SK-N-SH (cell line): ENCODE data around the gene PDIA6. TPM values are rescaled to one million over a fixed set of nuclear protein-coding genes. Genes with fewer than 3 reads are reported as not detected.

Experiments used
- CTCF ChIA-PET: fragments of 300-600, 350-600 bp; formaldehyde crosslinking; extraction: SDS; loops from one replicate; lab custom pipeline; 2021; lab: Yijun Ruan, JAX
- POLR2A ChIA-PET: fragments of 350-600 bp; sonication (Branson Sonifier 250); formaldehyde crosslinking; extraction: SDS; loops from one replicate; lab custom pipeline; 2020; ENCODE audit warnings: antibody characterized with exemption, inconsistent platforms; lab: Yijun Ruan, JAX
- DNase-seq: peaks from one replicate; pipeline ENCODE4 v3.0.0; 2012
- H2AFZ ChIP-seq: fragments of 200-600 bp; sonication (generic); 2 replicates; pipeline ENCODE4 v1.8.1; 2016; ENCODE audit warnings: antibody characterized with exemption, mild to moderate bottlenecking, low read depth
- H3F3A ChIP-seq: fragments of 200-600 bp; sonication (generic); replicated peaks from 2 replicates; pipeline ENCODE3; 2016; ENCODE audit warnings: antibody characterized with exemption, mild to moderate bottlenecking; ENCODE audit not compliant: insufficient read depth
- H3K27ac ChIP-seq, 2 experiments: fragments of 200-500 bp in 1 of 2; fragments of 200-600 bp in 1 of 2; sonication (Bioruptor generic) in 1 of 2; sonication (generic), shearing (Covaris generic) in 1 of 2; 2 replicates each; pipeline versions ENCODE4 v1.5.1 to v1.6.1; 2014 to 2016; ENCODE audit warnings: low read depth in 2 of 2, inconsistent platforms in 1 of 2, low read length in 1 of 2, mild to moderate bottlenecking in 1 of 2, mixed read lengths in 1 of 2
- H3K27me3 ChIP-seq: fragments of 200-600 bp; sonication (generic), shearing (Covaris generic); 2 replicates; pipeline ENCODE4 v1.6.1; 2016; ENCODE audit warnings: mixed run types; ENCODE audit not compliant: insufficient read depth
- H3K36me3 ChIP-seq, 2 experiments: fragments of 200-500 bp in 1 of 2; fragments of 200-600 bp in 1 of 2; sonication (Bioruptor generic) in 1 of 2; sonication (generic) in 1 of 2; replicated peaks in 1 of 2; 2 replicates each; pipeline versions ENCODE3 to v1.5.1; 2014 to 2016; ENCODE audit warnings: low read length in 1 of 2, mild to moderate bottlenecking in 1 of 2; ENCODE audit not compliant: insufficient read depth in 2 of 2, control insufficient read depth in 1 of 2
- H3K4me1 ChIP-seq, 2 experiments: fragments of 200-500 bp in 1 of 2; fragments of 200-600 bp in 1 of 2; sonication (Bioruptor generic) in 1 of 2; sonication (generic), shearing (Covaris generic) in 1 of 2; 2 replicates each; pipeline versions ENCODE4 v1.5.1 to v1.6.1; 2014 to 2016; ENCODE audit warnings: low read depth in 1 of 2, low read length in 1 of 2, mixed run types in 1 of 2; ENCODE audit not compliant: insufficient read depth in 2 of 2, control insufficient read depth in 1 of 2
- H3K4me2 ChIP-seq: fragments of 200-600 bp; sonication (generic), shearing (Covaris generic); 2 replicates; pipeline ENCODE4 v1.6.1; 2017; ENCODE audit warnings: mixed run types
- H3K4me3 ChIP-seq, 2 experiments: fragments of 200-500 bp in 1 of 2; fragments of 200-600 bp in 1 of 2; sonication (Bioruptor generic) in 1 of 2; sonication (generic), shearing (Covaris generic) in 1 of 2; 2 replicates each; pipeline versions ENCODE4 v1.5.1 to v1.8.1; 2014 to 2016; ENCODE audit warnings: low read depth in 2 of 2, inconsistent platforms in 1 of 2, low read length in 1 of 2, mild to moderate bottlenecking in 1 of 2, mixed read lengths in 1 of 2, moderate library complexity in 1 of 2
- H3K79me2 ChIP-seq: fragments of 200-600 bp; sonication (generic); 2 replicates; pipeline ENCODE4 v1.8.1; 2017; ENCODE audit warnings: mild to moderate bottlenecking; ENCODE audit not compliant: insufficient read depth
- H3K9ac ChIP-seq: fragments of 200-600 bp; sonication (generic); 2 replicates; pipeline ENCODE4 v1.6.1; 2017; ENCODE audit warnings: mixed run types
- H3K9me2 ChIP-seq: fragments of 200-600 bp; sonication (generic); 2 replicates; pipeline ENCODE4 v1.6.1; 2017; ENCODE audit warnings: mixed run types
- H3K9me3 ChIP-seq: fragments of 200-600 bp; sonication (generic); 2 replicates; pipeline ENCODE4 v1.6.1; 2017; ENCODE audit warnings: mixed run types, mild to moderate bottlenecking, moderate library complexity
- H4K20me1 ChIP-seq: fragments of 200-600 bp; sonication (generic); 2 replicates; pipeline ENCODE4 v1.6.1; 2017; ENCODE audit warnings: mild to moderate bottlenecking, mixed run types; ENCODE audit not compliant: insufficient read depth
- CHD2 ChIP-seq: fragments of 150-350 bp; IDR thresholded peaks from 2 replicates; pipeline ENCODE4 v1.6.1; 2018; ENCODE audit warnings: low read length; ENCODE audit not compliant: partially characterized antibody
- EP300 ChIP-seq, 2 experiments: IDR thresholded peaks; 2 replicates each; pipeline versions ENCODE4 v1.4.0 to v1.6.1; 2012; ENCODE audit warnings: borderline replicate concordance in 1 of 2, low read depth in 1 of 2, low read length in 1 of 2
- EZH2phosphoT487 ChIP-seq: fragments of 200-600 bp; sonication (generic); IDR thresholded peaks from 2 replicates; pipeline ENCODE4 v1.6.1; 2017; ENCODE audit warnings: low read depth, mixed run types, mild to moderate bottlenecking, antibody characterized with exemption, moderate library complexity, borderline replicate concordance
- FOSL2 ChIP-seq: IDR thresholded peaks from 2 replicates; pipeline ENCODE4 v1.4.0; 2012; ENCODE audit warnings: low read depth, mild to moderate bottlenecking, moderate library complexity, borderline replicate concordance
- FOXM1 ChIP-seq: IDR thresholded peaks from 2 replicates; pipeline ENCODE4 v1.4.0; 2012; ENCODE audit warnings: low read depth, mild to moderate bottlenecking
- MEF2A ChIP-seq: IDR thresholded peaks from 2 replicates; pipeline ENCODE4 v1.4.0; 2012; ENCODE audit warnings: low read depth, borderline replicate concordance
- NFIC ChIP-seq: IDR thresholded peaks from 2 replicates; pipeline ENCODE4 v1.4.0; 2012; ENCODE audit warnings: borderline replicate concordance
- POLR2AphosphoS5 ChIP-seq: IDR thresholded peaks from 2 replicates; pipeline ENCODE4 v1.6.1; 2012; ENCODE audit warnings: low read depth, low read length
- RAD21 ChIP-seq: IDR thresholded peaks from 2 replicates; pipeline ENCODE4 v1.6.1; 2012; ENCODE audit warnings: mild to moderate bottlenecking, low read length
- RXRA ChIP-seq: IDR thresholded peaks from 2 replicates; pipeline ENCODE4 v1.4.0; 2012; ENCODE audit warnings: low read depth, mild to moderate bottlenecking, borderline replicate concordance
- TAF1 ChIP-seq: IDR thresholded peaks from 2 replicates; pipeline ENCODE4 v1.6.1; 2012; ENCODE audit warnings: low read depth, mild to moderate bottlenecking, low read length, moderate library complexity, borderline replicate concordance
- TEAD4 ChIP-seq: IDR thresholded peaks from 2 replicates; pipeline ENCODE4 v1.4.0; 2012; ENCODE audit warnings: mild to moderate bottlenecking, borderline replicate concordance; ENCODE audit not compliant: insufficient read depth
- WGBS: methylation state at CpG from one replicate; pipeline ENCODE4 v1.1.6; 2017; ENCODE audit warnings: low lambda C conversion rate; 5-methylcytosine and 5-hydroxymethylcytosine counted together
- polyA plus RNA-seq, 3 experiments: library from polyadenylated mRNA; depleted of rRNA; stranded (reverse); fragments of >200 nt; gene quantifications; 2 replicates each; pipeline ENCODE4 v1.2.3, GENCODE V29; 2012
- TF ChIP-seq, protein P1 (sequence below): fragments of 200-600 bp; sonication (generic); IDR thresholded peaks from 2 replicates; pipeline ENCODE4 v1.6.1; 2017; ENCODE audit warnings: antibody characterized with exemption, mild to moderate bottlenecking, moderate library complexity
- TF ChIP-seq, protein P2 (sequence below): IDR thresholded peaks from 2 replicates; pipeline ENCODE4; 2012
- TF ChIP-seq, protein P3 (sequence below): IDR thresholded peaks from 2 replicates; pipeline ENCODE4 v1.6.1; 2012; ENCODE audit warnings: mild to moderate bottlenecking, low read depth, low read length, moderate library complexity

PDIA6 gene
- polyA plus RNA-seq, 1 of the 3 experiments (the other 2 are of a cell fraction): 325 TPM

DNA sequence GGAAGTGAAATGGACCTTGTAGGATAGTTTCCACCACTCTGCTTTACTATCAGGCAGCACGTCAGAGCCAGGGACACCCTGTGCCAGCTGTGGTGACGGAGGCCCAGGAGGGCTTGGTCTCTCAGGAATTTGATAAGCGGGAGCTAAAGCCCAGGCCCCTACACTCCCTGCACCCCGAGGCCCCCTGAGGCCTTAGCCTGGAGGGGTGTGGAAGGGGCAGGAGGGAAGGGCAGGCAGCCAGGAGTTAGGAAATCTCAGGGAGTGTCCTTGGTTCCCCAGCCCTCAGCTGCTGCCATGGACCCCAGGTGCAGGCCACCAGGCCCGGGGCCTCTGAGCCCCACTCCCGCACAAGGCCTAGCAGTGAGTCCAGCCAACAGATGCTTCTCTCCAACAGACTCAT, 38.2 kb downstream of the PDIA6 start:
- Histone ChIP-seq H3K4me2 (no peak overlapping the region), H3K9ac (no peak overlapping the region), H3K27ac (peak overlapping the region in 1 of 2 experiments; percentile 66; a peak in 2 of 4 replicates), H3K4me3 (no peak overlapping the region), H3F3A (no peaks in the 10 kb centered on the region), H4K20me1 (no peaks in the 10 kb centered on the region)
- ChIA-PET CTCF (interaction anchor here (1.0 to 1.4 kb wide), 3 partner anchors 25 to 370 kb away, joined by 3 to 4 read pairs (median 3); no protein-coding TSS in a partner anchor), POLR2A (interaction anchor here (1.1 kb wide), 1 partner anchor 38 kb away, joined by 3 read pairs; no protein-coding TSS in a partner anchor)
- 93% methylated on average over 5 of the region's 6 CpGs for whole genome bisulfite sequencing
- TF ChIP-seq RAD21: no peak
- TF ChIP-seq, protein P1, sequence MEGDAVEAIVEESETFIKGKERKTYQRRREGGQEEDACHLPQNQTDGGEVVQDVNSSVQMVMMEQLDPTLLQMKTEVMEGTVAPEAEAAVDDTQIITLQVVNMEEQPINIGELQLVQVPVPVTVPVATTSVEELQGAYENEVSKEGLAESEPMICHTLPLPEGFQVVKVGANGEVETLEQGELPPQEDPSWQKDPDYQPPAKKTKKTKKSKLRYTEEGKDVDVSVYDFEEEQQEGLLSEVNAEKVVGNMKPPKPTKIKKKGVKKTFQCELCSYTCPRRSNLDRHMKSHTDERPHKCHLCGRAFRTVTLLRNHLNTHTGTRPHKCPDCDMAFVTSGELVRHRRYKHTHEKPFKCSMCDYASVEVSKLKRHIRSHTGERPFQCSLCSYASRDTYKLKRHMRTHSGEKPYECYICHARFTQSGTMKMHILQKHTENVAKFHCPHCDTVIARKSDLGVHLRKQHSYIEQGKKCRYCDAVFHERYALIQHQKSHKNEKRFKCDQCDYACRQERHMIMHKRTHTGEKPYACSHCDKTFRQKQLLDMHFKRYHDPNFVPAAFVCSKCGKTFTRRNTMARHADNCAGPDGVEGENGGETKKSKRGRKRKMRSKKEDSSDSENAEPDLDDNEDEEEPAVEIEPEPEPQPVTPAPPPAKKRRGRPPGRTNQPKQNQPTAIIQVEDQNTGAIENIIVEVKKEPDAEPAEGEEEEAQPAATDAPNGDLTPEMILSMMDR: no peak
- TF ChIP-seq TEAD4: no peak
- TF ChIP-seq NFIC: no peak
- no peak for TF ChIP-seq CHD2
- TF ChIP-seq, protein P2, sequence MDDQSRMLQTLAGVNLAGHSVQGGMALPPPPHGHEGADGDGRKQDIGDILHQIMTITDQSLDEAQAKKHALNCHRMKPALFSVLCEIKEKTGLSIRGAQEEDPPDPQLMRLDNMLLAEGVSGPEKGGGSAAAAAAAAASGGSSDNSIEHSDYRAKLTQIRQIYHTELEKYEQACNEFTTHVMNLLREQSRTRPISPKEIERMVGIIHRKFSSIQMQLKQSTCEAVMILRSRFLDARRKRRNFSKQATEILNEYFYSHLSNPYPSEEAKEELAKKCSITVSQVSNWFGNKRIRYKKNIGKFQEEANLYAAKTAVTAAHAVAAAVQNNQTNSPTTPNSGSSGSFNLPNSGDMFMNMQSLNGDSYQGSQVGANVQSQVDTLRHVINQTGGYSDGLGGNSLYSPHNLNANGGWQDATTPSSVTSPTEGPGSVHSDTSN: no peak
- TF ChIP-seq, protein P3, sequence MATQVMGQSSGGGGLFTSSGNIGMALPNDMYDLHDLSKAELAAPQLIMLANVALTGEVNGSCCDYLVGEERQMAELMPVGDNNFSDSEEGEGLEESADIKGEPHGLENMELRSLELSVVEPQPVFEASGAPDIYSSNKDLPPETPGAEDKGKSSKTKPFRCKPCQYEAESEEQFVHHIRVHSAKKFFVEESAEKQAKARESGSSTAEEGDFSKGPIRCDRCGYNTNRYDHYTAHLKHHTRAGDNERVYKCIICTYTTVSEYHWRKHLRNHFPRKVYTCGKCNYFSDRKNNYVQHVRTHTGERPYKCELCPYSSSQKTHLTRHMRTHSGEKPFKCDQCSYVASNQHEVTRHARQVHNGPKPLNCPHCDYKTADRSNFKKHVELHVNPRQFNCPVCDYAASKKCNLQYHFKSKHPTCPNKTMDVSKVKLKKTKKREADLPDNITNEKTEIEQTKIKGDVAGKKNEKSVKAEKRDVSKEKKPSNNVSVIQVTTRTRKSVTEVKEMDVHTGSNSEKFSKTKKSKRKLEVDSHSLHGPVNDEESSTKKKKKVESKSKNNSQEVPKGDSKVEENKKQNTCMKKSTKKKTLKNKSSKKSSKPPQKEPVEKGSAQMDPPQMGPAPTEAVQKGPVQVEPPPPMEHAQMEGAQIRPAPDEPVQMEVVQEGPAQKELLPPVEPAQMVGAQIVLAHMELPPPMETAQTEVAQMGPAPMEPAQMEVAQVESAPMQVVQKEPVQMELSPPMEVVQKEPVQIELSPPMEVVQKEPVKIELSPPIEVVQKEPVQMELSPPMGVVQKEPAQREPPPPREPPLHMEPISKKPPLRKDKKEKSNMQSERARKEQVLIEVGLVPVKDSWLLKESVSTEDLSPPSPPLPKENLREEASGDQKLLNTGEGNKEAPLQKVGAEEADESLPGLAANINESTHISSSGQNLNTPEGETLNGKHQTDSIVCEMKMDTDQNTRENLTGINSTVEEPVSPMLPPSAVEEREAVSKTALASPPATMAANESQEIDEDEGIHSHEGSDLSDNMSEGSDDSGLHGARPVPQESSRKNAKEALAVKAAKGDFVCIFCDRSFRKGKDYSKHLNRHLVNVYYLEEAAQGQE: no peak
- TF ChIP-seq, all 33 proteins: peak for 0
- H3K9me3 ChIP-seq: no peaks in the 10 kb centered on the region
- DNase-seq: peak; percentile 59
- H3K79me2 ChIP-seq: no peaks in the 10 kb centered on the region
- 0 out of 2 replicates have a peak, but pooled peaks cover 5% of the 10 kb centered on the region for H3K27me3 ChIP-seq
- H3K36me3 ChIP-seq: peaks cover 0 to 4% of the 10 kb centered on the region in 2 experiments
- H3K9me2 ChIP-seq: no peaks in the 10 kb centered on the region
- peaks cover 0 to 21% of the 10 kb centered on the region in 2 experiments; a peak in 1 of 4 replicates for H3K4me1 ChIP-seq
- no peak overlapping the region for H2AFZ ChIP-seq

DNA sequence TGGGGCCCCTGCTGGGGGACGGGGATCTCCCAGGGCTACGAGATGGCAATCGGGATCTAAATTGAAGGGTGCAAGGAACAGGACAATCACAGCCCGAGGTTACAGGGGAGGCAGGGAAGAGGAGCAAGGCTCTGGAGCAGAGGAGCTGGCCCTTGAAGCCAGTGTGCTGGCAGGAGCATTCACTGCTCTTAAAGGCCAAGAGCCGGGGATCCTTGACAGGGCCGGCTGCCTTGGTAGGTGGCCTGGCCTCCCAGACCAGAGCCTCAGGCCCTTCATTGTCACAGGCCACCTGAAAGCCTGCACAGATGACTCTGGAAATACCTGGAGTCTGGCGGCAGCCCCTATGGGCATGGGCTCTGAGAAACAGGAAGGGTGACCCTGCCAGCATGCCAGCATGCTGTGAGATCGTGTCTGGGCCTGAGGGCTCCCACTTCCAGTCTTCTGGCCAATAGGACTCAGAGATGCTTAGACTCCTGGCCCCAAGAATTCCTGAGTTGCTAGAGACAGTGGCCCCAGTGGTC, 38.7 kb downstream of the PDIA6 start:
- CTCF ChIA-PET: interaction anchor here (1.4 kb wide), 1 partner anchor 59 kb away, joined by 4 read pairs; no protein-coding TSS in a partner anchor
- POLR2A ChIA-PET: interaction anchor here (1.1 kb wide), 1 partner anchor 38 kb away, joined by 3 read pairs; no protein-coding TSS in a partner anchor
- Histone ChIP-seq H3F3A (no peaks in the 10 kb centered on the region), H3K36me3 (peaks cover 0 to 4% of the 10 kb centered on the region in 2 experiments), H4K20me1 (no peaks in the 10 kb centered on the region), H3K4me2 (no peak overlapping the region), H3K9me2 (no peaks in the 10 kb centered on the region), H3K4me1 (peaks cover 0 to 21% of the 10 kb centered on the region in 2 experiments; a peak in 1 of 4 replicates), H3K4me3 (no peak overlapping the region), H2AFZ (no peak overlapping the region), H3K9me3 (no peaks in the 10 kb centered on the region), H3K27me3 (0 out of 2 replicates have a peak, but pooled peaks cover 5% of the 10 kb centered on the region), H3K9ac (no peak overlapping the region), H3K27ac (peak overlapping the region in 1 of 2 experiments; percentile 66; a peak in 2 of 4 replicates), H3K79me2 (no peaks in the 10 kb centered on the region)
- 62% methylated on average over 6 of the region's 8 CpGs for WGBS
- DNase-seq: peak; percentile 71
- TF ChIP-seq, protein P1: no peak
- TF ChIP-seq EP300 (IDR thresholded peaks at IDR 0.05; ENCODE audit: borderline replicate concordance in 1 of 2, low read depth in 1 of 2, low read length in 1 of 2): no peak
- no peak for TF ChIP-seq TAF1
- no peak for TF ChIP-seq FOXM1
- TF ChIP-seq NFIC: no peak
- no peak for TF ChIP-seq RXRA
- no peak for TF ChIP-seq FOSL2
- no peak for TF ChIP-seq MEF2A
- TF ChIP-seq EZH2phosphoT487: no peak
- TF ChIP-seq POLR2AphosphoS5: no peak
